IMR-90 (cell line): ENCODE measurements around the gene SF3A2. TPM values are rescaled to one million over a fixed set of nuclear protein-coding genes. Genes with fewer than 3 reads are reported as not detected.

Experiments
- ATAC-seq: fragments of 200-7000 bp; cut with Tn5 transposase; 2 replicates; pipeline ENCODE4 v1.9.1; 2020; ENCODE audit warnings: low read depth, mild to moderate bottlenecking, moderate library complexity
- BruUV-seq: library from RNA; stranded (reverse); fragments of 400-500 nt; replicated peaks from 2 replicates; lab custom pipeline; 2021; lab: Mats Ljungman, UMichigan
- CTCF ChIA-PET: fragments of 300-600 bp; formaldehyde crosslinking; extraction: SDS; loops from one replicate; lab custom pipeline; 2021; ENCODE audit warnings: antibody characterized with exemption; lab: Yijun Ruan, JAX
- POLR2A ChIA-PET: fragments of 300-600 bp; sonication (Branson Sonifier 250); formaldehyde crosslinking; loops from one replicate; lab custom pipeline; 2022; ENCODE audit warnings: antibody characterized with exemption; ENCODE audit not compliant: unreplicated experiment; lab: Charles Lee
- DNase-seq: peaks from one replicate; pipeline ENCODE4 v3.0.0; 2013
- H2AFZ ChIP-seq: replicated peaks from 2 replicates; pipeline ENCODE3; 2013; ENCODE audit warnings: low read length, mild to moderate bottlenecking; ENCODE audit not compliant: poor library complexity
- H2AK5ac ChIP-seq: 2 replicates; pipeline ENCODE4 v1.6.1; 2013; ENCODE audit warnings: low read depth, low read length, inconsistent platforms
- H2AK9ac ChIP-seq: replicated peaks from 2 replicates; pipeline ENCODE3; 2013; ENCODE audit warnings: mild to moderate bottlenecking, low read depth, low read length, moderate library complexity; ENCODE audit not compliant: poor library complexity
- H2BK120ac ChIP-seq: 2 replicates; pipeline ENCODE4 v1.6.1; 2013; ENCODE audit warnings: low read depth, low read length, inconsistent platforms
- H2BK15ac ChIP-seq: 3 replicates; pipeline ENCODE4 v1.6.1; 2013; ENCODE audit warnings: low read depth, low read length, inconsistent platforms
- H2BK20ac ChIP-seq: 2 replicates; pipeline ENCODE4 v1.6.1; 2013; ENCODE audit warnings: low read depth, mild to moderate bottlenecking, inconsistent platforms, low read length, moderate library complexity
- H2BK5ac ChIP-seq: 2 replicates; pipeline ENCODE4 v1.6.1; 2013; ENCODE audit warnings: mild to moderate bottlenecking, low read depth, low read length, inconsistent platforms; ENCODE audit not compliant: poor library complexity, severe bottlenecking
- H3K14ac ChIP-seq: replicated peaks from 2 replicates; pipeline ENCODE4 v1.6.1; 2013; ENCODE audit warnings: low read depth, low read length, inconsistent platforms
- H3K18ac ChIP-seq: 2 replicates; pipeline ENCODE4 v1.6.1; 2013; ENCODE audit warnings: low read depth, low read length, control low read depth
- H3K23ac ChIP-seq: 2 replicates; pipeline ENCODE4 v1.6.1; 2013; ENCODE audit warnings: low read depth, low read length, inconsistent platforms
- H3K27ac ChIP-seq: 2 replicates; pipeline ENCODE4 v1.5.1; 2013; ENCODE audit warnings: mild to moderate bottlenecking, control low read depth, low read length; ENCODE audit not compliant: insufficient read depth
- H3K27me3 ChIP-seq: 2 replicates; pipeline ENCODE4 v1.6.1; 2013; ENCODE audit warnings: low read length; ENCODE audit not compliant: control insufficient read depth, insufficient read depth
- H3K36me3 ChIP-seq: 2 replicates; pipeline ENCODE4 v1.6.1; 2013; ENCODE audit warnings: low read length, mixed read lengths; ENCODE audit not compliant: control insufficient read depth, insufficient read depth
- H3K4ac ChIP-seq: 2 replicates; pipeline ENCODE4 v1.6.1; 2013; ENCODE audit warnings: low read depth, low read length, inconsistent platforms
- H3K4me1 ChIP-seq: 2 replicates; pipeline ENCODE4 v1.6.1; 2013; ENCODE audit warnings: low read length, mixed read lengths; ENCODE audit not compliant: control insufficient read depth, insufficient read depth
- H3K4me2 ChIP-seq: 2 replicates; pipeline ENCODE4 v1.6.1; 2013; ENCODE audit warnings: low read depth, mild to moderate bottlenecking, control low read depth, low read length, moderate library complexity
- H3K4me3 ChIP-seq: 2 replicates; pipeline ENCODE4 v1.5.1; 2013; ENCODE audit warnings: low read depth, mild to moderate bottlenecking, control low read depth, low read length, moderate library complexity; ENCODE audit not compliant: insufficient read depth
- H3K56ac ChIP-seq: 2 replicates; pipeline ENCODE4 v1.6.1; 2013; ENCODE audit warnings: low read length, inconsistent platforms; ENCODE audit not compliant: insufficient read depth; ENCODE audit errors: extremely low read depth
- H3K79me1 ChIP-seq, 2 experiments: 2 replicates each; pipeline ENCODE4 v1.6.1; 2013; ENCODE audit warnings: low read length in 2 of 2, inconsistent platforms in 1 of 2, low read depth in 1 of 2
- H3K9ac ChIP-seq: 2 replicates; pipeline ENCODE4 v1.6.1; 2013; ENCODE audit warnings: low read depth, low read length, control low read depth
- H3K9me1 ChIP-seq: 2 replicates; pipeline ENCODE4 v1.6.1; 2013; ENCODE audit warnings: low read length, inconsistent platforms; ENCODE audit not compliant: insufficient read depth
- H3K9me3 ChIP-seq: 2 replicates; pipeline ENCODE4 v1.6.1; 2013; ENCODE audit warnings: low read length; ENCODE audit not compliant: control insufficient read depth, insufficient read depth
- H4K20me1 ChIP-seq: 2 replicates; pipeline ENCODE4 v1.6.1; 2013; ENCODE audit warnings: low read length, inconsistent platforms; ENCODE audit not compliant: insufficient read depth
- H4K5ac ChIP-seq: 2 replicates; pipeline ENCODE4 v1.6.1; 2013; ENCODE audit warnings: mild to moderate bottlenecking, low read depth, low read length, control low read depth
- H4K8ac ChIP-seq, 2 experiments: 2 replicates each; pipeline ENCODE4 v1.6.1; 2013; ENCODE audit warnings: low read depth in 2 of 2, low read length in 2 of 2, control low read depth in 1 of 2, inconsistent platforms in 1 of 2
- H4K91ac ChIP-seq: 2 replicates; pipeline ENCODE4 v1.6.1; 2013; ENCODE audit warnings: low read depth, low read length, inconsistent platforms; ENCODE audit not compliant: insufficient read depth
- BHLHE40 ChIP-seq: fragments of 150-350 bp; IDR thresholded peaks from 2 replicates; pipeline ENCODE4 v1.6.1; 2016; ENCODE audit warnings: mild to moderate bottlenecking, low read depth, low read length
- CEBPB ChIP-seq: IDR thresholded peaks from 2 replicates; pipeline ENCODE4 v1.6.1; 2012; ENCODE audit warnings: low read depth, low read length, improper control_type of control experiment
- CHD1 ChIP-seq: IDR thresholded peaks from 2 replicates; pipeline ENCODE4 v1.6.1; 2012; ENCODE audit warnings: low read depth, low read length, improper control_type of control experiment
- CTCF ChIP-seq: conservative IDR thresholded peaks from 2 replicates; pipeline ENCODE4 v1.5.1; 2012; ENCODE audit warnings: mild to moderate bottlenecking, low read depth, low read length, improper control_type of control experiment
- MAFK ChIP-seq: IDR thresholded peaks from 2 replicates; pipeline ENCODE4 v1.6.1; 2012; ENCODE audit warnings: low read depth, low read length, improper control_type of control experiment
- MXI1 ChIP-seq: IDR thresholded peaks from 2 replicates; pipeline ENCODE4 v1.6.1; 2012; ENCODE audit warnings: low read depth, mild to moderate bottlenecking, low read length, moderate library complexity, borderline replicate concordance
- NFE2L2 ChIP-seq: fragments of 150-350 bp; IDR thresholded peaks from 2 replicates; pipeline ENCODE4 v1.6.1; 2016; ENCODE audit warnings: low read depth, mild to moderate bottlenecking, low read length
- RCOR1 ChIP-seq: IDR thresholded peaks from 2 replicates; pipeline ENCODE4 v1.6.1; 2012; ENCODE audit warnings: mild to moderate bottlenecking, low read length, improper control_type of control experiment; ENCODE audit not compliant: insufficient replicate concordance
- RFX5 ChIP-seq: IDR thresholded peaks from 2 replicates; pipeline ENCODE4 v1.8.0; 2012; ENCODE audit warnings: low read depth, mild to moderate bottlenecking, low read length, moderate library complexity
- USF2 ChIP-seq: fragments of 150-350 bp; IDR thresholded peaks from 2 replicates; pipeline ENCODE4 v1.6.1; 2017; ENCODE audit warnings: mild to moderate bottlenecking, antibody characterized with exemption, low read length, low read depth
- WGBS, 2 experiments: methylation state at CpG; one replicate each; pipeline versions ENCODE4 v1.1.5 to v1.1.7; 2013; ENCODE audit warnings: missing lambda C conversion rate in 2 of 2; ENCODE audit not compliant: insufficient read length in 1 of 2; ENCODE audit errors: extremely low coverage in 2 of 2; 5-methylcytosine and 5-hydroxymethylcytosine counted together
- dilution Hi-C: fragments of 300-500 bp; cut with HindIII; formaldehyde crosslinking; loops from one replicate; pipeline ENCODE4 v1.14.3; 2018; ENCODE audit warnings: low sequenced_read_pairs; ENCODE audit not compliant: unreplicated experiment
- in situ Hi-C: fragments of 300-500 bp; cut with MboI; formaldehyde crosslinking; loops from 3 replicates; pipeline ENCODE4 v1.14.3; 2019; ENCODE audit warnings: low sequenced_read_pairs, inconsistent platforms, mixed read lengths
- intact Hi-C: fragments of 100-400 bp; cut with micrococcal nuclease; formaldehyde crosslinking; loops from 2 replicates; pipeline ENCODE4 v1.10.0; 2022
- polyA plus RNA-seq, 3 experiments: library from polyadenylated mRNA; depleted of rRNA; stranded (reverse); fragments of >200 nt; gene quantifications; 2 replicates each; pipeline ENCODE4 v1.2.3, GENCODE V29; 2012; ENCODE audit warnings: low replicate concordance in 1 of 3
- total RNA-seq: library from RNA; depleted of rRNA; stranded (reverse); fragments of >200 nt; gene quantifications from 2 replicates; pipeline ENCODE4 v1.2.3, GENCODE V29; 2012

The SF3A2 gene
- total and polyA plus RNA-seq, 2 of the 4 experiments (the other 2 are of a cell fraction): 4.8 to 34.5 TPM

DNA sequence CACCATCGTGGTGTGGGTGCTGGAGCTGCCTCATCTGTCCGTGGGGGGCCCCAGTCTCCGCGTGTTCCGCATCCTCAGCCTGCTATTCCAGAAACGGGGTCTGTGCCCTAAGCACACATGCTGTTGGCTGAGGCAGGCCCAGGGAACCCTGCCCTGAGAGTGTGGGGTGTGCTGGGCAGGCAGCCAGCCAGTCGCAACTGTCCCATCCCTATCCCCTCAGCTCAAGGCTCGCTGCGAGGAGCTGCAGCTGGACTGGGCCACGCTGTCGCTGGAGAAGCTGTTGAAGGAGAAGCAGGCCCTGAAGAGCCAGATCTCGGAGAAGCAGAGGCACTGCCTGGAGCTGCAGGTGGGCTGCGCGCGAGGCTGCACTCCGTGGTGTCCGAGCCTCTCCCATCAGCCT, 22.4 kb upstream of the SF3A2 start:
- H3K27me3 ChIP-seq: no peaks in the 10 kb centered on the region
- no peak overlapping the region for H3K23ac ChIP-seq
- dilution Hi-C loops: no loop called here
- H3K9ac ChIP-seq: no peak overlapping the region
- no peak overlapping the region for H3K4me2 ChIP-seq
- WGBS, 2 experiments: 61% methylated on average over 9 of the region's 17 CpGs; no CpG with 5 or more reads in 1 of the 2 experiments
- no peak overlapping the region for H2BK5ac ChIP-seq
- DNase-seq (no peak), ATAC-seq (no peak)
- POLR2A ChIA-PET: no interaction called here
- no peak overlapping the region for H4K5ac ChIP-seq
- no peaks in the 10 kb centered on the region for H3K9me1 ChIP-seq
- H2BK15ac ChIP-seq: no peak overlapping the region
- H3K4me1 ChIP-seq: no peaks in the 10 kb centered on the region
- H2AK5ac ChIP-seq: no peak overlapping the region
- no peak overlapping the region for H4K8ac ChIP-seq
- in situ Hi-C loops: no loop called here
- intact Hi-C loops: no loop called here
- H3K4ac ChIP-seq: no peak overlapping the region
- H2BK120ac ChIP-seq: no peak overlapping the region
- H3K56ac ChIP-seq: no peak overlapping the region
- no peak overlapping the region for H2AK9ac ChIP-seq
- H3K9me3 ChIP-seq: no peaks in the 10 kb centered on the region
- H3K36me3 ChIP-seq: peaks cover 71% of the 10 kb centered on the region
- H3K18ac ChIP-seq: no peak overlapping the region
- no peak overlapping the region for H3K4me3 ChIP-seq
- no peaks in the 10 kb centered on the region for H4K20me1 ChIP-seq
- H2BK20ac ChIP-seq: no peak overlapping the region
- TF ChIP-seq CTCF (no peak), CEBPB (no peak), MXI1 (no peak), NFE2L2 (no peak), USF2 (no peak), RCOR1 (no peak), CHD1 (no peak), MAFK (no peak), RFX5 (no peak), BHLHE40 (no peak)
- no TSS peak for BruUV-seq
- no peak overlapping the region for H2AFZ ChIP-seq
- no peak overlapping the region for H3K14ac ChIP-seq
- H4K91ac ChIP-seq: no peak overlapping the region
- no peak overlapping the region for H3K27ac ChIP-seq
- CTCF ChIA-PET: no interaction called here
- peaks cover 13 to 45% of the 10 kb centered on the region in 2 experiments; a peak in 3 of 4 replicates for H3K79me1 ChIP-seq
